ENCODE data around the gene EXOG.
"Not testable (repeated sequence)": the region's sequence is repeated elsewhere in the genome, so short reads cannot be mapped to it uniquely, and the experiment has no call there.

The EXOG gene

DNA sequence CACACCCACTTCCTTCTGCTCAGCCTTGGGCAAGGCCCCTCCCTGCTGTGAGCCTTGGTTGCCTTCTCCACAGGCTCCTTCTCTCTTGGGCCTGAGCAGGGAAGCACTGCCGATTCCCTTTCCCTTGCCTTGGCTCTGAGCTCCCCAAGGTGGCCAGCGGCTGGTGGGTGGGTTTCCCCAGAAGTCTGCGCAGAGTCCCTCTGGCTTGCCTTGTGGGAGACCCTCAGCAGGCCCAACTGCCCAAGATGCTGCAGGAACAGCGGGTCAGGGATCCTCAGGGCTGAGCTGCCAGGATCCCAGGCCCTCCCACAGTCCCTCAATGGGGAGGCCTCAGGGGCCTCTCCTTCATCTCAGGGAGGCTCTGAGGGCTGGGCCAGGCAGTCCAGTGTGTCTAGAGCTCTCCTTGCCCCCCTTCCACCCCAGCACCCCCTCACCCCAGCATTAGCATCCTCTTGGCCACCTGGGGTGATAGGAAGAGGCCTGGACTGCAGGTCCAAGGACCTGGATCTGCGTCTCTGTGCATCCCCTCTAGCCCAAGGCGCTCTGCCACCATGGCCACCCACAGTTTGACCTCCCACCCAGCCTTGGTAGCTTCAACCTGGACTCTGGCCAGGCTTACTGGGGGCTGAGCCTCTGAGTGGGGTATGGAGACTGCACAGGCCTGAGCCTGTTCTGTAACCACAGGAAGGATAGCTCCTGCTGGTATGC is 68.6 kb downstream of the EXOG start:
- DNase-seq (ENCODE audit: low spot score), result no peak

DNA sequence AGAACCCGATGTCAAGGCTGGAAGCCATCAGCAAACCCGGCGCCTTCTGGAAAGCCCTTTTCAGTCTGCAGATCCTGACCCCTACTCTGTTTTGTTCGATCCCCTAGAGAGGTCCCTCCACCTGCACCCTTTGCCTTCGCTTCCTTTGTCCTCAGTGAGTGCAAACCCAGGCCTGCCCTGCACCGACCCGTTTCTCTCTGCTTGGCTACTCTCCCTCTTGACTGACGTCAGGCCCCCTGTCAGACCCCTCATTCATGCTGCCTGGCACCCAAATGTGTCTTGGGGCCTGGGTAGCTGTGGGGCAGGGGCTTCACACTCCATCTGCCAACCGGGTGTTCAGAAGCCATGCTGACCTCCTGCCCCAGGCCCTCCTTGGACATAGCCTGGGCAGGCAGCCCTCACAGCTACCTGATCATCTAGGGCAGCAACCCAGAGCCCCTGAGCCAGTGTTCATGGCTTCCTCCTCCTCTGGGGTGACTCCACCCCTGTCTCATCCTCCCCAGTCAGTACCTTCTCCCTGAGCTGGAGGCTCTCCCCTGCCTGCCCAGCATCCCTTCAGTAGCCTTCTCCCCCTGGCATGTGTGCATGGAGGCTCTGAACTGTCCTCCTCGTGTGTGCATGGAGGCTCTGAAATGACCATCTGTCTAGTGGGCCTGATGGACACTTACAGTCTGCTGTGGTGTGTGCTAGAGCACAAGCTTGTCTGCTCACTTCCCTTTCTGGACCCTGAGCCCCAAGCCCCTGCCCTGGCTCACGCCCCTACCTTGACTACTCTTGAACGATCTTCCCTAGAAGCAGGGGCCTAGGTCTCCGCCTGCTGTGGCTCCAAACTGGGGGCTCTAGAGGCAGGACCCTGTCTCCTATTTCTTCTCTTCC is 69.4 kb downstream of the EXOG start:
- no peak for DNase-seq (ENCODE audit: low spot score)

DNA sequence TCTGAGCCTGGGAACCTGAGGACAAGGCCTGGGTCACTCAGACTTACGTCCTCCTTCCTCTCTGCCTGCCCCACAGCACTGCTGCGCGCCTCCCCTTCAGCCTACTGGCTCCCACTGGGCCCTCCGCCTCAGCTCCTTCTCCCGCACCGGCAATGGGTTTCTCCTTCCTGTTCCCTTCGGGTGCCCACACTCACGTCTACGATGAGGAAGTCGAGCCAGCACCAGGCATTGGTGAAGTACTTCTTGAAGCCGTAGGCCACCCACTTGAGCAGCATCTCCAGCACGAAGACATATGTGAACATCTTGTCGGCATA is 70.0 kb downstream of the EXOG start:
- DNase-seq (ENCODE audit: low spot score), result no peak

DNA sequence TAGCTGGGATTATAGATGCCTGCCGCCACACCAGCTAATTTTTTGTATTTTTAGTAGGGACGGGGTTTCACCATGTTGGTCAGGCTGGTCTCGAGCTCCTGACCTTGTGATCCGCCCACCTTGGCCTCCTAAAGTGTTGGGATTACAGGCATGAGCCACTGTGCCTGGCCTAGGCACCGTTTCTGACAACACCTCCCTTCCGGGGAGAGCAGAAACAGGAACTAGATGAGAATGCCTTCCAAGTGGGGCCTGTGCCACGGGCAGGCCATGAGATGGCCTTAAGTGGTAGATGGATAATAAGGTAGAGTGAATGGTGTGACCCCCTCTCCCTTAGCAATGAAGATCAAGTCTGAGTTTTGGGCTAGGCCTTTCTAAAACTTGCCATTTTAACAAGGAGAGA is 70.7 kb downstream of the EXOG start:
- DNase-seq (ENCODE audit: low spot score), result not testable (repeated sequence)

DNA sequence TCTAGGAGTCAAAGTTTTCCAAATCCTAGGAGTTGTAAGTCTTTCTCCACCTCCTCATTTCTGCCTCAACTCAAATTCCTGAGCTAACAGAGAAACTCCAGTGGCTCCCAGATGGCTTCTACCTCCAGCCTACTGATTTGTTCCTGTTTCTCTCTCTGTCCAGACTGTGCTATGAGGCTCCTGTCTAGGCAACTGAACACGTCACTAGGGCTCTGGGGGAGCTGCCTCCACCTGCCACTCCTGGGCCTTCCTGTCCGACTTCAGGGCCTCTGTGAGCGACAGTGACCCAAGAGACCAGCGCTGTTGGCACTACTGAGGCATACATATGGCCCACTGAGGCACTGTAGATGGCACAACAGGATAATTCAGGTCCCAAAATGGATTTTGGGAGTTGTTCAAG is 71.4 kb downstream of the EXOG start:
- no peak for DNase-seq (ENCODE audit: low spot score)

DNA sequence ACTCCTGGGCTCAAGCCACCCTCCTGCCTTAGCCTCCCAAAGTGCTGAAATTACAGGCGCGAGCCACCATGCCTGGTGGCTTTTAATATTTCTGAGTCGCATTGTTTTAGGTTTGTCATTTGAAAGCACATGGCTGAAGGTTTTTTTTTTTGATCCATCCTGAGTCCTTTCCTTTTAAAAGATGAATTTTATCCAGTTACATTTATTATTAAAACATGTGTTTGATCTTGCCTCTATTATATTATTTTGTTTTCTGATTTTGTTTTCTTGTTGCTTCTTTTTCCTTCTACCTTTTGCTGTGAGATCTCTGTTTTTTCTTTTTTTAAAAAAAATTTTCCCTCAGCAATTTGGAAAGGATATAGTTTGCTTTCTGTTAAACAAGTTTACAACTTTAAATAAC is 77.0 kb downstream of the EXOG start:
- no peak for DNase-seq (ENCODE audit: low spot score)

DNA sequence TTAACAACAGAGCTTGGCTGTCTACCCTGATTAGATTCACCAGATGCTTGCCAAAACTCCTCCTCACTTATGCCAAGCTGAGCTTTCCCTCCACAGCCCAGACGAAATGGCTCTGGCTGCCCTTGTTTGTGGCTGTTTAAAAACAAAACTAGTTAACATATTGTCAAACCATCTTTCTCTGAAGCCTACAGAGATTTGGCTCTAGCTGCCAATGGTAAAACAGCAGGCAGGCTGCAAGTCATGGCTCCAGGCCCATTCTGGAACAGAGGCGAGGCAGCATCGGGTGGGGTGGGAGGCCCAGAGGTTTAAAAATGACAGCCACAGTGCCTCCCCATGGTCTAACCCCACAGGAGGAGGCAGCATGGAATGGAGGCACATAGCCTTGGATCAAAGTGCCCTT is 77.4 kb downstream of the EXOG start:
- no peak for DNase-seq (ENCODE audit: low spot score)

DNA sequence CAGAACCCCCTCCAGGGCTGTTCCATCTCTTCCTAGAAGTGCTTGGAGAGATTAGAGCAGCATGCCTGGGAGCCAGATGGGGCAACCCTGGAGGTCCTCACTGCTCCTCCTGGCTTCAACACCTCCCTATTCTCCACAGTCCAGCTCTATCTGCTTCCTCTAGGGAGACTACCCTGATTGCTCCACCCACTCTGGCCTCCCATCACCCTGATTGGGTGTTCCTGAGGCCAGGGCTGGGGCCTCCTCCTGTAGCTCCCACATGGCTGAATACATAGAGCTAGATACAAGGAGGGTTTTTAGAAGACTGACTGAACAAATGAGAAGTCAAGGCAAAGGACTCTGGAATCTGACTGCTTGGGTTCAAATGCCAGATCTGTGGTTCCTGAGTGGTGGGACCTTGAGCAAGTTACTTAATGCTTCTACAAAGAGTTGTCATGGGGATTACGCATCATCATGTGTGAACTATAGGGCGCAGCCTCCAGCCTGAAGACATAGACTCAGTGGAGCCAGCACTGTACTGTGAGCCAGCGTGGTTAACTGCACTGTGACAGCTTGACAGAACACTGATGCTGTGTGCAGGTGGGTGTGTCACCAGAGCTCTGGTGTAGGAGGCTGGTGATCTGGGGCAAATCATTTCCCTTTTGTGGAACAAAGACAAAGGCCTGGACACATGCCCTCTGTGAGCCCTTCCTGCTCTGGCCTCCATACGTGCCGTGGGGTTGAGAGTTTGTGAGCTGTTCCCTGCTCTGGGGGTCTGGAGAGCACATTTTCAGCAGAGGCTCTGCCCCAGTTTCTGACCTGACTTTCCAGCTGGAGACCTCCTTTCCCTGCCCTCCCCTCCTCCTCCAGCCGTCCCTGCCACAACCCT is 78.5 kb downstream of the EXOG start:
- no peak for DNase-seq (ENCODE audit: low spot score)

DNA sequence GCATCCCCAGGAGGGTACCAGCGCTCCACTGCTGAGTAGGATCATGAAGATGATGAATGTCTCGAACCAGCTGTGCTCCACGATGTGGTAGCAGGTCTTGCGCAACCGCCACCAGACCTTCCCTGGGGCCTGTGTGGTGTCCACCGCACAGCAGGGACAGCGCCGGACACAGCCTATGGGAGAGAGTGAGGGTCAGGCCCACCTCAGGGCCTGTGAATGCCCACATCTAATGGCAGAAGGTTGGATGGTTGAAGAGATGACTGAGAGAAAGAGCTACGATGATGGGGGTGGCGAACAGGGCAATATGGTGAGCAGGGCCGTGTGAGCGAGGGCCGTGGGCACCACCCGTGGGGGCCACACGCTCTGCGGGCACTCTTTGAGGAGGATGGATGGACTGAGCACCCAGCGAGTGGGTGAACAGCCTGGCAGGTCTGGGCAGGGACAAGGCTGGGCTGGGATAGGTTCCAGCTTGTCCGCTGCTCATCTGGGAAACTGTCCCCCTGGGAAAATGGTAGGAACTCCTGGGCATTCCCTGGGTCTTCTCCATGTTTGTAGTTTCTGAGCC is 79.2 kb downstream of the EXOG start:
- DNase-seq (ENCODE audit: low spot score), result no peak
